ENCODE data around the gene NDC1.
"Not testable (repeated sequence)": the region's sequence is repeated elsewhere in the genome, so short reads cannot be mapped to it uniquely, and the experiment has no call there.

NDC1 gene

GRCh38 chr1:53766831-53767405, 71.2 kb downstream of the NDC1 start:
- no peak for DNase-seq (ENCODE audit: low read depth in 1 of 2, low spot score in 1 of 2)

GRCh38 chr1:53766194-53766742, 71.8 kb downstream of the NDC1 start:
- DNase-seq (ENCODE audit: low read depth in 1 of 2, low spot score in 1 of 2) = no peak

- no peak for DNase-seq (ENCODE audit: low read depth in 1 of 2, low spot score in 1 of 2)
Observed at GRCh38 chr1:53765657-53766056, 72.4 kb downstream of the NDC1 start.

- no peak for DNase-seq (ENCODE audit: low read depth in 1 of 2, low spot score in 1 of 2)
Observed at GRCh38 chr1:53763911-53764310, 74.2 kb downstream of the NDC1 start.

- DNase-seq (ENCODE audit: low read depth in 1 of 2, low spot score in 1 of 2) = no peak
Observed at GRCh38 chr1:53763461-53763860, 74.6 kb downstream of the NDC1 start.

- DNase-seq (ENCODE audit: low read depth in 1 of 2, low spot score in 1 of 2) = not testable (repeated sequence)
Observed at GRCh38 chr1:53760497-53760896, 77.6 kb downstream of the NDC1 start.

GRCh38 chr1:53755874-53756273, 82.2 kb downstream of the NDC1 start:
- no peak for DNase-seq (ENCODE audit: low read depth in 1 of 2, low spot score in 1 of 2)

GRCh38 chr1:53754484-53755312, 83.4 kb downstream of the NDC1 start:
- DNase-seq (ENCODE audit: low read depth in 1 of 2, low spot score in 1 of 2) = no peak

GRCh38 chr1:53752281-53752680, 85.8 kb downstream of the NDC1 start:
- no peak for DNase-seq (ENCODE audit: low read depth in 1 of 2, low spot score in 1 of 2)

GRCh38 chr1:53747841-53748240, 90.3 kb downstream of the NDC1 start:
- no peak for DNase-seq (ENCODE audit: low read depth in 1 of 2, low spot score in 1 of 2)

DNA sequence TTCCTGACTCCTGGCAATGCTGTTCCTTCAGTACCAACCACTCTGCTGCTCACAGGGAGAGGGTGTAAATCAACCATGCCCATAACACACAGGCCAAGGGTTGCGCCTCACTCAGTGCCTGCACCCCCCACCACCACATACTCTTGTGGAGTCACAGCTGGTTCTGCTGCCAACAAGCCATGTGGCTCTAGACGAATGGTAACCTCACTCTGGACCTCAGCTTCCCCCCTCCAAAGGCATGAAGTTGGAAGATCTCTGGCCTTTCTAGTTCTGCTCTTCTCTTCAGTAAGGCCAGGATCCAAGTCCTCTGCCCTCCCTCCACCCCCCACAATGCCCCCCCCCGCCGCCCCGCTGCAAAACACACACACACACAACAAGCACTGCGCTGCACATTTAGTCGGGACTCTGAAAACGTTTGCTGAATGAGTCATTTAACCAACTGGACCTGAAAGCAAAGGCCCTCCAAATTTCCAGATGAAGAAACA, 97.4 kb downstream of the NDC1 start:
- no peak for DNase-seq (ENCODE audit: low read depth in 1 of 2, low spot score in 1 of 2)

- peak in 1 of 2 donors; percentile 17 for DNase-seq (ENCODE audit: low read depth in 1 of 2, low spot score in 1 of 2)
Observed at GRCh38 chr1:53739109-53739681, 98.9 kb downstream of the NDC1 start, which contains the start of gene GLIS1. GLIS1 (minus strand) TSS chr1:53739164; CDS start chr1:53738064, 1,100 bp downstream.

- DNase-seq (ENCODE audit: low read depth in 1 of 2, low spot score in 1 of 2) = no peak
Observed at GRCh38 chr1:53738205-53739108, 99.6 kb downstream of the NDC1 start.

DNA sequence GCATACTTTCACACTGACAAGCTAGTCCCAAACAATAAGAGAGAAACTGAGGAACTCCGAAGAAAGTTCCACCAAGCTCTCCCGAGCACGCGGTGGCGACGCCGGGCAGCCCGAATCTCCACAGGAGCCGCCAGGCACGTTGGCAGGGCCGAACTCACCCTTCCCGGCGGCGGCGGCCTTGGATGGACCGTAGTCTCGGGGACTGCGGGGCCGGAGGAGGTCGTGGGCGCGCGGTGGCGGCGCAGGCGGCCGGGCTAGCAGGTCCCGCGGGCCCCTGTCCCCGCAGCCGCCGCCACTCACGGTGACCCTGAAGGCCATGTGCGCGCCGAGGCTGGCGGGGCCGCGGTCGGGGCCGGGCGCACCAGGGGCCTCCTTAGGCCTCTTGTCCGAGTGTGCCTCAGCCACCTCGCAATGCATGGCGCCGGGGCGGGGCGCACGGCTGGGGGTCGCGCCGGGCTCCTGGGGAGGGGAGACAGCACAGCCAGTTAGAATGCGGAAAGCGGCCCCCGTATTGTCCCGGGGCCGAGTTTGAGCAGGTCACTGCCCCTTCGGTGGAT, 100.4 kb downstream of the NDC1 start:
- no peak for DNase-seq (ENCODE audit: low read depth in 1 of 2, low spot score in 1 of 2)

DNA sequence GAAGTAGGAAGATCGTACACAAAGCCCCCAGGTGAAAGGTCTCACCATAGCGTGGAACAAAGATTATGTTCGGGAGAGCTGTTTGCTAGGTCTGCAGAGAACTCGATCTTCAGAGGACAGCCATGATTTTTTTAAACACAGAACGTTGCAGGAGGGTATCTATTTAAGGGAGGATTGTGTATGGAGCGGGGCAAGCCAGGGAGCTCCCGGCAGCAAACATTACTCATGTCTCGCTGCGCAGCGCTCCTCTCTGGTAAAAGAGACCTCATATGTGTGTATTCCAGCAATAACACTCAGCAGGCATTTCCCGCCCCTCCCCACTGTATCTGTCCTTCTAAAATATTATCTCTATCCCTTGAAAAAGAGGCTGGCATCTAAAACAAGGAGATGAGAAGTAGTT, 101.8 kb downstream of the NDC1 start:
- no peak for DNase-seq (ENCODE audit: low read depth in 1 of 2, low spot score in 1 of 2)

DNA sequence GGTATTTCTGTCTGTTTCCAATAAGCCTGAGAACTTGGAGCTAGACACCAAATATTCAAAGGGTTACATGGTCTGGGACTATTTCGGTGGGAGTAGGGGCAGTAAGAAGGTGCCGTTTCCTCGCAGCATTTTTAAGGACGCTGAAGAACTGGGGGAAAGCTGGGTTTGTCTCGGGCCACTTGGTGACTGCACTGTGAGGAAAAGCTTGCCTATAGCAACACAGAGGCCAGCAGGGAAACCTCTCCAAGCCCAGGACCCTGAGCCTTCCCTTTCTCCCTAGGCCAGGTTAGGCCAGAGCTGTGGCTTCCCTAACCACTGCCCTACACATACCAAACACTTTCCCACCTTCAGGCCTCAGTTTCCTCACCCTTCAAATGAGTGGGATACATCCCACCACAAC, 102.4 kb downstream of the NDC1 start:
- no peak for DNase-seq (ENCODE audit: low read depth in 1 of 2, low spot score in 1 of 2)

DNA sequence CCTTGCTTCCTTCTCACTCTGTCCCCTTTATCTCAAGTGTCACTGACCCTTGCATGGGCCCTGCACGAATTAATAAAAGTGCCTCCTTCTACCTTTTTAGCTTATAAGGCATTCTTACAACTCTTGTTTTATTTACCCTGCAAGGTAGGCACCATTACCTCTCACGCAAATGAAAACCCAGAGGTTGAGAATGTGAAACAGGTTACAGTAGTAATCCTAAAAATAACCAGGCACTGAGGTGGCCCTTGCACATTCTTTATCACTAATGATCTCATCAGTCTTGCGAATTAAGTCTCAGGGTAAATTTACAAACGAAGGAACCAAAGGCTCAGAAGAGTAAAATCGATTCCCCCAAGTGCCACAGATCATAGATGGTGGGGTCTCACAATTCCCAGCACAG, 102.8 kb downstream of the NDC1 start:
- no peak for DNase-seq (ENCODE audit: low read depth in 1 of 2, low spot score in 1 of 2)

DNA sequence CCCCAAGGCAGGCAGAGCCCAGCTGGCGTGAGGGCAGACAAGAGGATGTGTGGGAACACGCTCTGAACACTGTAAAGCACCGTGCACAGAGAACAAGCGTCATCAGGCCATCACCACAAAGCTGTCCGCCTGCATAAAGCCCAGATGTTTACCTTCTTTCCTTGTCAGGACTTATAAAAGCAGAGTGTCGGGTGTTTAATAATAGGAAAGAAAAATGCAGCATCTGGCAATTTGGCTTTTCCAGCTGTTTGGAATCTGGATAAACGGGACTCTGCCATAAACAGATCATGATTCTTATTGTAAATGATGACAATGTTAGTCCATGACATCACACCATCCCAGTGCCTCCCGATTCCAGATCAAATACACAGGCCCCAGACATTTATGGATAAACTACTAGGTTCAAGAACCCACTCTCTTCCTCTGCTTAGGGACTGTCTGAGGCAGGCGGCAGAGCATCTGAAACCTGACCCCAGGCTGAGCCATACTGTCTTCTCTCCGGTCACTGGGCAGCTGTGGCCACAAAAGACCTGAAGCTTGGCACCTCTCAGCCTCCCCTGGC, 103.4 kb downstream of the NDC1 start:
- DNase-seq (ENCODE audit: low read depth in 1 of 2, low spot score in 1 of 2) = no peak

DNA sequence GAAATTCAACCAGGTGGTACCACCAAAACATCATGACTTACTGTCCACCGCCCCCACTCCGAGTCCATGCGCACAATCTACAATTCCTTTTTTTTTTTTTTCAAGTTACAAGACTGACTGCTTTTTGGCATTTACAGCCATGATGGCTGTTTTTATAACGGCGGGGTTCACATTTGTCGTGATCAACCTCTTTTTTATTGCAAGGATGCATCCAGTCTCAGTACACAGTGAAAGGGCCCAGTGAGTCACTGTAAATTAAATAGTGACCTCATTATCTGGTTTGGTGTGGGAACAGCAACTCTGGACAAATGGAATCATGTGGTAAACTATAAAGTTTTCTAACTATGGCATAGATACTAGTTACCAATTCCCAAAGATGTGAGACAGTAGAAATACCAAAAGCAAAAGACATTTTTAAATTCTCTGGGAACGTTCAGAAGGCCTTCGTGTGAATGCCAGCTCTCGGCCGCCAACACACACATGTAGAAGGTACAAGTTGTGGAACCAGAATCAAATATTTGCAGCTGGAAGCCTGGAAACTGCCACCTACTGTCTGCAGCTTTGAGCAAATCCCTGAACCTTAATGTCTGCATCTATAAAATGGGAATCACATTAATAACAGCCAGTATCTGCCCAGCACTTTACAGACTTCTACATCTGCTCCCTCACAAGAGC, 104.0 kb downstream of the NDC1 start:
- no peak for DNase-seq (ENCODE audit: low read depth in 1 of 2, low spot score in 1 of 2)
